Measurements from ENCODE around the gene C2CD4C. TPM values are rescaled to one million over a fixed set of nuclear protein-coding genes. Genes with fewer than 3 reads are reported as not detected.

C2CD4C gene
- total RNA-seq, 1 experiment from 2014 or later, result 7.1 TPM

- H3K9me3 ChIP-seq (ENCODE audit: control insufficient read depth in 1 of 2, insufficient read depth in 1 of 2, low read depth in 1 of 2, low read length in 2 of 2), result no peaks in the 10 kb centered on the region
- H3K9ac ChIP-seq (ENCODE audit: low read length), result no peak overlapping the region
- ATAC-seq, result no peak
- no peaks in the 10 kb centered on the region for H3K4me1 ChIP-seq (ENCODE audit: control insufficient read depth in 1 of 2, insufficient read depth in 2 of 2, low read length in 2 of 2)
- DNase-seq (ENCODE audit: low read depth, low spot score), result no peak
- ChIA-PET CTCF (no interaction called here), POLR2A (no interaction called here), RAD21 (ENCODE audit: low non-redundant PET in 1 of 2, low total read pairs in 2 of 2, uncharacterized antibody in 2 of 2, unreplicated experiment in 2 of 2) (no interaction called here)
- H3K4me3 ChIP-seq (replicated peaks in 1 of 2; ENCODE audit: low read depth in 1 of 2, low read length in 2 of 2), result no peak overlapping the region
- no TSS peak for BruUV-seq (replicated peaks)
- intact Hi-C loops (cut with micrococcal nuclease), result no loop called here
- no peak overlapping the region for H3K4me2 ChIP-seq (ENCODE audit: low read length)
- no peak for TF ChIP-seq YY1 (IDR thresholded peaks at IDR 0.05; ENCODE audit: extremely low read depth, insufficient replicate concordance, low read depth, low read length)
- no peak for TF ChIP-seq EZH2 (IDR thresholded peaks at IDR 0.05)
- TF ChIP-seq CEBPB (IDR thresholded peaks at IDR 0.05; ENCODE audit: low read depth), result no peak
- TF ChIP-seq FOSL1 (IDR thresholded peaks at IDR 0.05; ENCODE audit: low read depth), result no peak
- no peak for TF ChIP-seq SP1 (IDR thresholded peaks at IDR 0.05; ENCODE audit: low read depth)
- TF ChIP-seq TCF7L2 (IDR thresholded peaks at IDR 0.05; ENCODE audit: borderline replicate concordance, extremely low read depth, insufficient read depth, insufficient read length), result no peak
- TF ChIP-seq CBX3 (IDR thresholded peaks at IDR 0.05; ENCODE audit: low read depth), result no peak
- TF ChIP-seq ZBTB33 (IDR thresholded peaks at IDR 0.05; ENCODE audit: extremely low read depth, insufficient replicate concordance, low read length), result no peak
- no peak overlapping the region for H2AFZ ChIP-seq (ENCODE audit: low read depth, low read length, poor library complexity, severe bottlenecking)
- H3K9me2 ChIP-seq (ENCODE audit: insufficient read depth), result no peaks in the 10 kb centered on the region
- H3K27me3 ChIP-seq (ENCODE audit: insufficient read depth, low read length), result no peaks in the 10 kb centered on the region
- no peaks in the 10 kb centered on the region for H3K79me2 ChIP-seq (ENCODE audit: insufficient read depth, low read length)
- no peaks in the 10 kb centered on the region for H3K36me3 ChIP-seq (ENCODE audit: control insufficient read depth in 1 of 2, insufficient read depth in 2 of 2, low read length in 2 of 2)
- no peak overlapping the region for H3K27ac ChIP-seq (ENCODE audit: low read depth, low read length)
- H4K20me1 ChIP-seq (ENCODE audit: insufficient read depth), result no peaks in the 10 kb centered on the region
Observed at GRCh38 chr19:364496-365287, 44.3 kb downstream of the C2CD4C start.

Measured in HCT116 (cell line).